Ecto neural progenitor cell (in vitro differentiated cells): Measurements from ENCODE around the gene SLC14A1.

Source experiments
- DNase-seq: peaks from one replicate; pipeline ENCODE4 v3.0.0-alpha.2; 2018; ENCODE audit warnings: low spot score

The SLC14A1 gene

GRCh38 chr18:45723567-45724355 lies at the start of gene SLC14A1:
TSS of gene SLC14A1 (plus strand) at chr18:45724181. CDS start at chr18:45730321, 6,140 bp downstream.
- DNase-seq = no peak

DNA sequence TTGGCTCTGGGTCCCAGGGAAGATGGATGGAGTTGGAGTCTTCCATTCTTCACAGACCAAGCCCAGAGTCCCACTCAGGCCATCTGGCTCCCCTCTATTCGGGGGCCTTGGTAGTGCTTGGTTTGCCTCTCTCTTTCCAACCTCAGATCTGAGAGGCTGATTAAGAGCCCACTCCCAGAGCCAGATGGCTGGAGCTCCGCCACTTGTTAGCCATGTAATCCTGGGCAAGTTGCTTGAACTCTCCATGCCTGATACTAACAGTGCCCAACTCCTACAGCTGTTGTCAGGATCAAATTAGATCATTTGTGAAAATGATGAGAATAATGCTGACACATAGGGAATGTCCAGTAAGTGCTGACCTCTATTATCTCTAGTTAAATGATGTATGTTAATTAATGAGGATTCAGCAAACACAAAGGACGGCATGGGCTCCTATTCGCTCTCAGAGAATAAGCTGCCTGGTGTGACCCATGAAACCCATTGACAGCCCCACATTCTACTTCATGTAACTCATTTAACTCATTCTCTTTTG lies 46.6 kb upstream of the SLC14A1 start:
- no peak for DNase-seq

DNA sequence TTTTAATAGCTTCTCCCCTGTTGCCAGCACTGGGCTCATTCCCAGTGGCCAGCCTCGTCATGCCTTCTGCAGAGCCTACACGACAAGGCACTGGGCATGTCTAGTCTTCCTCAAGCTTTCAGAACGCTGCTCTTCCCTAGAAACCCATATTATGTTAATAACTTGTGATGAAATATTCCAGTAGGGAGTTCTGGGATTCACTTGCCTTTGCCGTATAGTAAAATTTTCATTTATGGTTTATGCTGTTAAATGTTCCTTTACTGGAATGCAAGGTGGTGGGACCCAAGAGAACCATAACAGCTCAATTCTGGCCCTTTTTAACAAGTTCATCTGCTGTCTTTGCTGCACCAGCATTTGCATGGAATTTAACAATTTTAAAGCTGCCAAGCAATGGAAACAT lies 45.5 kb upstream of the SLC14A1 start:
- DNase-seq = no peak

DNA sequence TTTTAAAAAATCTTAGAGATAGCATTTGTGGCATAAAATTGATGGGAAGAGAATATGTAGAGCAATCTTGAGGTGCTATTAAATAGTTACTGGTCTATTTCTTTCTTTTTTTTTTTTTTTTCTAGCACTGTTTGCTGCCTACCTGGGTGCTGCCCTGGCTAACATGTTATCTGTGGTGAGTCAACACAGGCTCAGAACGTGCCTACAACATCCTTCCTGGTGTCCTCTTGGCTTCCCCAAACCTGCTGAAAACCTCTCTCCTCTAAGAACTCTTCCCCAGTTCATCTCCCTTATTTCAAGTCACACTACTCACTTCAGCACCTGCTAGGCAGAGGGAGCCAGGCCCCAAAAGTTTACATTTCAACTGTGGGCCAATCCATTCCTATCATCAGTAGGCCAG lies 45.1 kb upstream of the SLC14A1 start:
- no peak for DNase-seq

GRCh38 chr18:45680066-45680690 lies 43.8 kb upstream of the SLC14A1 start:
- DNase-seq = no peak

- DNase-seq = no peak
These were observed 41.8 kb upstream of the SLC14A1 start for GRCh38 chr18:45682181-45682580.

DNA sequence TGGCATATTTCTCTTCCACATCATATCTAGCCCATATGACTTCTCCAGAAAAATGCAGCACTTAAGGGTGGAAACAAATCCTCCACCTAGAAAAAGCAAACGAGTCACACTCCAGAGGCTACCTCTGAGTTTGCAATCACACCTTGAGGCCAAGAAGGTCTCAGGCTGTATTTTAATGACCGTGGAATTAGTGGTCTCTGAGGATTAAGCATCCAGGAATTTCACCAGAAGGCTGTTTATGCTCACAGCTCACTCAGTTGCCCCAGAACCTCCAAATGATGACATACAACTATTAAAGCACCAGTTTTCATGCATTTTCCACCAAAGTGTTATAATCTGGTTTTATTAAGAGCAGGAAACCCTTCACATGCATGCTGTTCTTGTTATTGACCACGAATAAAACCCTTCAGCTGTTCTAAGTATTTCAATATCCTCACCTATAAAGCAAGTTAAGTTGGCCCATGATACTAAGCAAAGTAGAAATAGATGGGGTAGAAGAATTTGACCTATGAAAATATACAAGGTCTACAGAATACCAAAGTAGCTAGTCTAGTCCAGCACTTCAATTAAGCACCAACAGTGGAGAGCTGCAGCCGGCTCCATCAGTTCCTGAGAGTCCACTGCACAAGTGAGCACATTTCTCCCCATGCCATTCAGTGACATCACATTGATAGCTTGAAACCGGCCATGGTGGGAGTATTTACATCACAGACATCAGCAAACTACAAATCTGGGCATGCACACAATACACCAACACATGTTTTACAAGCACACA lies 39.5 kb upstream of the SLC14A1 start:
- DNase-seq = no peak

DNA sequence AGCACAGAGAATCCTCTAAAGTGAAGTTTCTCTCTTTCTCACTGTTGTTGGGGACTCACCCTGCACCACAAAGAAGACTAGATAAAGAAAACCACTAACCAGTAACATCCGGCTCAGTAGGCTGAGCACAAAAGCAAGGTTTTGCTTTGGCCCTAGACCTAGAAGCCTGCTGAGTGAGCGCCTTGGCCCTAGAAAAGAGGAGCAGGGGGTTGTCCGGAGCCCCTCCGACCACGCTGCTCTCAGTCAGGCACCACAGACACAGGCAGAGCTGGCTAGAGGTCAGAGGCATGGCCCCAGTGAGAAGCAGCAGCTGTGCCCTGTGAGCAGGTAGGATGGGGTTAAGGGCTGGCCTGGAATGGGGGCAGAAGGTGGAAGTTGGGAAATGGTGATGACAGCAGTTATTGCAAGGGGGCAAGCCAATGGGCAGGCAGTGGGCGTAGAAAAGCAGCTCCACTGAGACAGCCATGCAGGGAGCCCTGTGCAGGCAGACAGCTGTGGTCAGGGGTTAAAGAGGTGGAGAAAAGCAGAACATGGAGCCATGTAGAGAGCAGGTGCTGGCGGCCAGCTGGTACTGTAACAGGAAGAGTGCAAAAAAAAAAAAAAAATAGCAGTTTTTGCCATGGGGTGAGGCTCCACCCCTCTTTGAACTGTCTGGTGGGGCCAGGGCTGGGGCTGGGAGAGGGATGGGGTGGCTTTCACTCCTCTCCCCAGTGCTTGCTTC lies 36.9 kb upstream of the SLC14A1 start:
- no peak for DNase-seq

DNA sequence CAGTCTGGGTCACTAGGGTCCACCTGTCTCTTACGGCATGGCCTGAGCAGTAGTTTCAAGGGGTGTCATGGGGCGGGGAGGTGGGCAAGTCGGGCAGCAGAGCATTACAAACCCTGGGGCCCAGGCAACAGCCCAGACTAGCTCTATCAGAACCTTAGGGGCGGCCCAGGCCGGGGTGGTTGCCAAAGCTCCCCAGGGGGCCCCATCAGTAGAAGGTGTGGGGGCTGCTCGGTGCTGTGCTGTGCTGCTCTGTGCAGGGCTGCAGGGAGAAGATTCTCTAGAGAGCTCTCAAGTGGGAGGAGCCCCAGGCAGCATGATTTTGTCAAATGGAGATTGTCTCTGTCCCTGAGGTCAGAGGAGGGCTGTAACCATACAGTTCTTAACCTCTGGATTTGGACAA lies 36.4 kb upstream of the SLC14A1 start:
- no peak for DNase-seq

- no peak for DNase-seq
These were observed 35.9 kb upstream of the SLC14A1 start for GRCh38 chr18:45688113-45688512.

DNA sequence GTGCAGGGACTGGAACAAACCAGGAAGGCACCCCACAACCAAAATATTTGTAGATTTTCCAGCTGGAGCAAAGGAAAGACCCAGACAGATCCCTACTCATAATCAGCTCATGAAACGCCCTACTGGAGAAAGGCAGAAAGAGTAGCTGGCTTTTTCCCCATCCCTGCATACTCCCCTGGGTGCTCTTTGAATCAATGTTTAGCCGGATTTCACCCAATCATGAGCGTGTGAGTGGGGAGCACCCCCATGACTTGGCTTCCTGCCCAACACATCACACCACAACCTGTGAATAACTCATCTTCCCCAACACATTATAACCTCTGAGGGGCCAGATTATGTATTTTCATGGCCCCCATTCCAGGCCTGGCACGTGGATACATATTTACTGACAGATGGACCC lies 35.1 kb upstream of the SLC14A1 start:
- no peak for DNase-seq

DNA sequence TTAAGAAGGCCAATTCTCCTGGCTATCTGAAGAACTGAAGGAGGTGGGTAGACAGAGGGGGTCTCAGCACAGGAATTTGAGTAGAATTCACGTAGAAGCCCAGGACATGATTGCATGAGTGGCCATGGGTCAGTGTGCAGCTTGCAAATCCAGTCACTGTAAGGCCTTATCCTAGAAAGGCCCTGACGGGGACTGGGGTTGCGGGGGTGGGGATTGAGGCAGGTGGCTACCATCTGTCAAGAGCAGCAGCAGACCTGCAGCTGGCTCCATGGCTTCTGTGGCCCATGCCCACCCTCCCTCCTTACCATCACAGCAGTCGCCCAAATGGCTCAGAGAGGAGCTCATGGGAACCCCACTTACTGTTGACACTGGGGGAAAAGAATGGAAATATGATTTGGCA lies 34.6 kb upstream of the SLC14A1 start:
- DNase-seq = no peak

- peak; percentile 86 for DNase-seq
These were observed 32.8 kb upstream of the SLC14A1 start for GRCh38 chr18:45690975-45691815.

DNA sequence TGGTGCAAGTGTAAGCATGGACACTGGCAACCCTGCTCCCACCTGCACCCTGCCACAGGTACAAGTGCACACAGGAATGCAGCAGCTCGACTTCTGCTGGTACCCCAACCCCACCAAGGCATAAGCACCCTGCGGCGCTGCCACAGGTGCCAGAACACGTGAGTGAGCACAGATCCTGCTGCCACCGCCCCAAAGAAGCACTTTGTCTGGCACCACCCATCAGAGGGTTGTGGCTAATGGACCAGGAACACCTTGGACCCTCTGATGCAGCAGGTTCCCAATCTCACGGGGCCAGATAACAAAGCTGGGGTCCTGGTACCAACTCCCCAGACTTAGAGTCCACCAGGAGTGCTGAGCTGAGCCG lies 32.2 kb upstream of the SLC14A1 start:
- DNase-seq = no peak

GRCh38 chr18:45702708-45703265 lies 21.2 kb upstream of the SLC14A1 start:
- DNase-seq = no peak

DNA sequence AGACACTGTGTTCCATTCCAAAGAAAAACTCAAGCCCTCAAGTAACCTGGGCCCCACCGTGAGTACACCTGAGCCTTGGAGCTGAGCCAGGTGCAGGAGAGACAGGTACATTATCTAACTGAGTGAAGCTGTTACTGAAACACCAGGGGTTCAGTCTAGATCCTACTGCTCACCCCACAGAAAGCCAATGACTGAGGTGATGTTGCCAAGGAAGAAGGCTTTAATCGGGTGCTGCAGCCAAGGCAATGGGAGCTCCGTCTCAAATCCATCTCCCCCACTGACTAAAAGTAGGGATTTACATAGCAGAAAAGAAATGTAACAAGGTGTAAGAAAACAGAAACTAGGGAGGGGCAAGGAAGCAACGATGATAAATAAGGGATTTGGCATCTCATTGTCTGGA lies 15.2 kb upstream of the SLC14A1 start:
- DNase-seq = no peak

DNA sequence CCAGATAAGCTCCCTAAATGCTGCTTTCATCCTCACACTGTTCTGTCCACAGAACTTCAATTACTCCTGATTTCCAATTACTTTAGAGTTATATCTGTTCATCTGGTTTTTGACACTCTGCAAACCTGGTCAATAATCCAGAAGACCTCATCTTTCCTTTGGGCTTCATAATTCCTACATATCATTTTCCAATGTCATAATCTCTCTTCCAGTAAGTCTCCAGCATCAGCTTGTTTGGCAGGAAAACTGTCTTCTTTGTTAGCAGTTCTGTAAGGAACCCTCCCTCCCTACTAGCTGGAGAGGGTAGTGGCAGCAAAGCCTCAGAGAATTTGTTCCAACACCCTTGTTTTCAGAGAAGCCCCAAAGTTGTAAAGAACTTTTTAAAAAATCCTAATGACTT lies 11.9 kb upstream of the SLC14A1 start:
- DNase-seq = no peak

GRCh38 chr18:45713239-45713638 lies 10.7 kb upstream of the SLC14A1 start:
- no peak for DNase-seq

DNA sequence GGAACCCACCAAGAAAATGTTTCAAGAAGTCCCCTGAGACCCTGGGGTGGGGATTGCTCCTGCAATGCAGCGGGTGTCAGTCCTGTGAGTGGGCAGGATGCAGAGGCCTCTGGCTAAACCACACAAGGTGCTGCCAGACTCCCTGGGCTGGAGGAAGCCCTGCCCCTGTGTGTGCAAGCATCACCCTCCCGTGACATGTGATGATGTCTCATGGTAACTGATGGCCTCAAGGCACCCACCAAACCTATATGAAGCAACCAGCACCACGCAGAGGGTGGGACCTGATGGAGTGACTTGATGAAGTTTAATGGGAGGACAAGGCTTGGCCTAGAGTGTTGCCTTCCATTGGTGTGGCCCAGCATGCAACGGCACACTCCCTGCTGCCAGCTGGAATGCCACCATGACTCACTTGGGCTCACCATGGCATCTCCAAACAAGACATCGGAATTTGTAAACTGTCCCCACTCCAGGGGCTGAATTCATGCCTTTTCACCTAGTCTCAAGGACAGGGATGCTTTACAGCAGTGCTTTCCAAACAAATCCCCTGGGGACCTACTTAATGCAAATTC lies 8.7 kb upstream of the SLC14A1 start:
- no peak for DNase-seq

DNA sequence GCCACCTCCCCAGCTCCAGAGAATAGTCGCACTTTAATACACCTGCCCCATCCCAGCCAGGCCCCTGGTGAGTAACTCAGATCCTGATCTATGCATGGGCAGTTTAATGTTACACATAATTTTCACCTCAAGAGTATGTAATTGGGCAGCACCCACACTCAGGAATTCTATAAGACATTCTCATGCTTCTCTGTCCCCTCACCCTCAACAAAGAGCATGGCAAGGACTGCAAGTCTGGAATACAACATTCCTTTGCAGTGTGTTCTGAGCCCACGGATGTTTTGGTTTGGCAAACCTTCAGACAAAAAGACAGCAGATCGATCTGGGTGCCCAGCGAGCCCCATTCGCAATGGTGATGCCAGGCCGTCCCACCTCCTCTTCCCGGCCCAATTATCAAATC lies 4.9 kb upstream of the SLC14A1 start:
- DNase-seq = no peak

DNA sequence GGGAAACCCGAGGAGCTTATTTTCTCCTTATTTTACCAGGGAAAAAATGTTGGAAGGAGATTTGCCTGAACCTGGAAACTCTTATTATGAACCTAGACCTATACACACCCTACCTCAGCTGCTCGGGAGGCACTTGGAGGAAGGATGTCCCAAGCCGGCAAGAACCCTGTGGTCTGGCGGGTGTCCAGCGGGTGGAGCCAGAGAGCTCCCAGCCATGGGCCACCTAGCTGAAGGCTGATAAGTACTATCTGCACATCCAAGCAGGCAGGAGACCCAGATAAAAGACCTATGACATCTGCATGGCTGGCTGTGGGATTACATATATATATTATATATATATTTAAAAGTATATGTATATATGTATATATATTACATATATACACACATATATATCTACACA lies 1.1 kb upstream of the SLC14A1 start:
- DNase-seq = peak; percentile 86
